Camera-type eye (tissue), 1 donor: ENCODE measurements around the gene IFITM10. TPM values are rescaled to one million over a fixed set of nuclear protein-coding genes. Genes with fewer than 3 reads are reported as not detected.

Experiments used
- total RNA-seq: library from RNA; depleted of rRNA; stranded (reverse); fragments of >200 nt; gene quantifications from one replicate; pipeline ENCODE4 v1.2.3, GENCODE V29; 2014

The IFITM10 gene
- total RNA-seq = 9.5 TPM

GRCh38 chr11:1750481-1750839, at the start of gene IFITM10:
IFITM10 (minus strand) TSS chr11:1750595; CDS start chr11:1750442, 153 bp downstream.

GRCh38 chr11:1763796-1764661, 13.6 kb upstream of the IFITM10 start, which contains the start of gene CTSD:
CTSD (minus strand) TSS chr11:1763927; CDS start chr11:1763859, 68 bp downstream.

GRCh38 chr11:1696608-1697570, 53.5 kb downstream of the IFITM10 start, which contains the start of gene KRTAP5-6:
KRTAP5-6 (plus strand) TSS chr11:1697195; CDS start chr11:1697246, 51 bp downstream.

Other genes starting within 250 kb of the IFITM10 start
- 10.9 TPM for gene DUSP8, start 178.3 kb downstream of the IFITM10 start, total RNA-seq
- gene KRTAP5-1, start 165.3 kb downstream of the IFITM10 start, total RNA-seq = not detected
- not detected for gene KRTAP5-2, start 152.3 kb downstream of the IFITM10 start, total RNA-seq
- gene KRTAP5-3, start 142.1 kb downstream of the IFITM10 start, total RNA-seq = not detected
- gene KRTAP5-4, start 128.5 kb downstream of the IFITM10 start, total RNA-seq = not detected
- gene KRTAP5-5, start 120.8 kb downstream of the IFITM10 start, total RNA-seq = 0.44 TPM
- gene KRTAP5-6, start 53.4 kb downstream of the IFITM10 start, total RNA-seq = not detected
- 167 TPM for gene CTSD, start 13.3 kb upstream of the IFITM10 start, total RNA-seq
- gene SYT8, start 84.4 kb upstream of the IFITM10 start, total RNA-seq = 9.7 TPM
- gene TNNI2, start 88.4 kb upstream of the IFITM10 start, total RNA-seq = 103 TPM
- 29.1 TPM for gene LSP1, start 102.5 kb upstream of the IFITM10 start, total RNA-seq
- gene PRR33, start 141.3 kb upstream of the IFITM10 start, total RNA-seq = 0.16 TPM
- 154 TPM for gene TNNT3, start 169.1 kb upstream of the IFITM10 start, total RNA-seq
- 33.5 TPM for gene MRPL23, start 196.7 kb upstream of the IFITM10 start, total RNA-seq
- gene H19, start 247.2 kb upstream of the IFITM10 start, total RNA-seq = 3,111 TPM